RWPE2 (cell line): ENCODE data around the gene NLRP14.

Source experiments
- ATAC-seq: fragments of 200-7000 bp; cut with Tn5 transposase; 3 replicates; pipeline ENCODE4 v1.9.1; 2021; ENCODE audit warnings: low read depth
- DNase-seq: peaks from one replicate; pipeline ENCODE4 v3.0.0-alpha.2; 2020; ENCODE audit warnings: low spot score
- H3K27ac ChIP-seq: fragments of 450-650 bp; 2 replicates; pipeline ENCODE4 v1.5.1; 2017; ENCODE audit warnings: mild to moderate bottlenecking; ENCODE audit not compliant: poor library complexity, severe bottlenecking
- H3K27me3 ChIP-seq: fragments of 250-450 bp; sonication (Bioruptor Pico); 2 replicates; pipeline ENCODE4 v1.5.1; 2021; ENCODE audit warnings: mild to moderate bottlenecking, moderate library complexity; ENCODE audit not compliant: insufficient read depth, poor library complexity, severe bottlenecking
- H3K36me3 ChIP-seq: fragments of 250-450 bp; sonication (Bioruptor Pico); 2 replicates; pipeline ENCODE4 v1.5.1; 2020; ENCODE audit warnings: low read depth, mild to moderate bottlenecking, moderate library complexity
- H3K4me1 ChIP-seq: fragments of 250-450 bp; sonication (Bioruptor Pico); 2 replicates; pipeline ENCODE4 v1.5.1; 2021; ENCODE audit warnings: mild to moderate bottlenecking, moderate library complexity; ENCODE audit not compliant: insufficient read depth, poor library complexity, severe bottlenecking
- H3K4me3 ChIP-seq: fragments of 250-450 bp; sonication (Bioruptor Pico); 2 replicates; pipeline ENCODE4 v1.5.1; 2021; ENCODE audit warnings: mild to moderate bottlenecking, moderate library complexity; ENCODE audit not compliant: severe bottlenecking
- H3K9me3 ChIP-seq: fragments of 250-450 bp; sonication (Bioruptor Pico); 2 replicates; pipeline ENCODE4 v1.5.1; 2021; ENCODE audit warnings: mild to moderate bottlenecking, moderate library complexity; ENCODE audit not compliant: severe bottlenecking
- CTCF ChIP-seq: fragments of 450-650 bp; IDR thresholded peaks from one replicate; pipeline ENCODE4 v1.5.1; 2017; ENCODE audit warnings: mild to moderate bottlenecking, moderate library complexity; ENCODE audit not compliant: poor library complexity, severe bottlenecking

NLRP14 gene

GRCh38 chr11:7116370-7116769 is 96.1 kb downstream of the NLRP14 start:
- H3K27me3 ChIP-seq, result peaks cover 2% of the 10 kb centered on the region
- DNase-seq (no peak), ATAC-seq (no peak)
- H3K27ac ChIP-seq, result no peak overlapping the region
- H3K4me1 ChIP-seq, result no peaks in the 10 kb centered on the region
- H3K9me3 ChIP-seq, result no peaks in the 10 kb centered on the region
- no peak for TF ChIP-seq CTCF
- H3K4me3 ChIP-seq, result no peak overlapping the region
- H3K36me3 ChIP-seq, result no peaks in the 10 kb centered on the region
